CD14-positive monocyte (primary cell): ENCODE measurements around the gene BPIFB4. TPM values are rescaled to one million over a fixed set of nuclear protein-coding genes. Genes with fewer than 3 reads are reported as not detected.

ENCODE experiments used
- DNase-seq, 3 donors: peaks; one replicate each; pipeline ENCODE4 v3.0.0-alpha.2; 2011 to 2022
- H2AFZ ChIP-seq: 2 replicates; pipeline ENCODE4 v1.6.0; 2012; ENCODE audit warnings: mild to moderate bottlenecking, low read depth, low read length, inconsistent platforms; ENCODE audit not compliant: insufficient read depth, poor library complexity, severe bottlenecking
- H3K27ac ChIP-seq, 2 donors: 1 replicate in 1 of 2; 2 replicates in 1 of 2; pipeline ENCODE4 v1.5.1; 2012 to 2013; ENCODE audit warnings: low read length in 2 of 2, control low read depth in 1 of 2, inconsistent platforms in 1 of 2, low read depth in 1 of 2, mild to moderate bottlenecking in 1 of 2
- H3K27me3 ChIP-seq, 2 donors: one replicate each; pipeline versions ENCODE4 v1.6.0 to v1.6.1; 2011 to 2013; ENCODE audit warnings: low read length in 2 of 2; ENCODE audit not compliant: control insufficient read depth in 2 of 2, insufficient read depth in 2 of 2
- H3K36me3 ChIP-seq, 2 donors: replicated peaks in 1 of 2; 1 replicate in 1 of 2; 2 replicates in 1 of 2; pipeline versions ENCODE4 v1.5.1 to v1.6.1; 2012 to 2013; ENCODE audit warnings: low read length in 2 of 2, control low read depth in 1 of 2, inconsistent platforms in 1 of 2, mild to moderate bottlenecking in 1 of 2; ENCODE audit not compliant: insufficient read depth in 2 of 2, control insufficient read depth in 1 of 2
- H3K4me1 ChIP-seq, 2 donors: 1 replicate in 1 of 2; 2 replicates in 1 of 2; pipeline versions ENCODE4 v1.5.1 to v1.6.1; 2012 to 2013; ENCODE audit warnings: low read length in 2 of 2, control low read depth in 1 of 2, inconsistent platforms in 1 of 2, mild to moderate bottlenecking in 1 of 2, moderate library complexity in 1 of 2; ENCODE audit not compliant: insufficient read depth in 2 of 2, control insufficient read depth in 1 of 2
- H3K4me2 ChIP-seq: replicated peaks from 2 replicates; pipeline ENCODE3; 2012; ENCODE audit warnings: low read length, moderate library complexity, mild to moderate bottlenecking; ENCODE audit not compliant: poor library complexity, severe bottlenecking; ENCODE audit errors: extremely low read depth
- H3K4me3 ChIP-seq, 3 experiments: fragments of 200-600 bp in 1 of 3; sonication (generic) in 1 of 3; replicated peaks in 1 of 3; 1 replicate in 2 of 3; 2 replicates in 1 of 3; pipeline ENCODE4 v1.5.1; 2011 to 2013; ENCODE audit warnings: low read length in 3 of 3, mild to moderate bottlenecking in 3 of 3, control low read depth in 2 of 3, low read depth in 2 of 3, inconsistent platforms in 1 of 3, moderate library complexity in 1 of 3
- H3K79me2 ChIP-seq: 2 replicates; pipeline ENCODE4 v1.6.0; 2012; ENCODE audit warnings: mild to moderate bottlenecking, control low read depth, inconsistent platforms, low read length, moderate library complexity; ENCODE audit not compliant: insufficient read depth
- H3K9ac ChIP-seq: 2 replicates; pipeline ENCODE4 v1.6.0; 2017; ENCODE audit warnings: low read length, mild to moderate bottlenecking; ENCODE audit not compliant: insufficient read depth, poor library complexity, severe bottlenecking
- H3K9me3 ChIP-seq, 2 donors: replicated peaks in 1 of 2; 1 replicate in 1 of 2; 2 replicates in 1 of 2; pipeline versions ENCODE4 v1.5.1 to v1.6.1; 2012 to 2013; ENCODE audit warnings: low read length in 2 of 2, control low read depth in 1 of 2; ENCODE audit not compliant: control insufficient read depth in 1 of 2, insufficient read depth in 1 of 2
- H4K20me1 ChIP-seq: 2 replicates; pipeline ENCODE4 v1.6.0; 2012; ENCODE audit warnings: mild to moderate bottlenecking, low read length, control low read depth, moderate library complexity; ENCODE audit not compliant: insufficient read depth
- H3K27ac Mint-ChIP-seq, 7 donors: one replicate each; pipeline ENCODE4 v1.8.0; 2020; ENCODE audit warnings: mild to moderate bottlenecking in 7 of 7, mixed read lengths in 7 of 7, moderate library complexity in 6 of 7, inconsistent platforms in 2 of 7
- H3K27me3 Mint-ChIP-seq, 3 donors: one replicate each; pipeline ENCODE4 v1.8.0; 2021 to 2022; ENCODE audit warnings: low read depth in 3 of 3, mild to moderate bottlenecking in 3 of 3, mixed read lengths in 3 of 3, moderate library complexity in 3 of 3, inconsistent platforms in 1 of 3
- H3K36me3 Mint-ChIP-seq, 2 donors: one replicate each; pipeline ENCODE4 v1.8.0; 2020; ENCODE audit warnings: mixed read lengths in 2 of 2, inconsistent platforms in 1 of 2, mild to moderate bottlenecking in 1 of 2
- H3K4me1 Mint-ChIP-seq: one replicate; pipeline ENCODE4 v1.8.0; 2020; ENCODE audit warnings: mild to moderate bottlenecking, mixed read lengths
- H3K4me3 Mint-ChIP-seq, 2 donors: one replicate each; pipeline ENCODE4 v1.8.0; 2020; ENCODE audit warnings: mild to moderate bottlenecking in 2 of 2, mixed read lengths in 2 of 2, moderate library complexity in 1 of 2
- H3K9me3 Mint-ChIP-seq, 7 donors: one replicate each; pipeline ENCODE4 v1.8.0; 2020 to 2022; ENCODE audit warnings: mixed read lengths in 7 of 7, mild to moderate bottlenecking in 6 of 7, moderate library complexity in 6 of 7, inconsistent platforms in 2 of 7
- WGBS: methylation state at CpG from one replicate; pipeline ENCODE4 v1.1.5; 2013; ENCODE audit warnings: missing lambda C conversion rate; ENCODE audit not compliant: insufficient coverage; 5-methylcytosine and 5-hydroxymethylcytosine counted together
- intact Hi-C, 2 donors: fragments of 100-400 bp; cut with micrococcal nuclease; formaldehyde crosslinking; loops; one replicate each; pipeline versions ENCODE4 v1.15.0 to v1.15.1; 2023
- polyA plus RNA-seq, 3 donors: library from polyadenylated mRNA; depleted of rRNA in 1 of 3; unstranded in 2 of 3; stranded (reverse) in 1 of 3; fragments of 300-500 nt in 2 of 3; fragments of >200 nt in 1 of 3; fragmentation: Illumina TruSeq in 2 of 3; gene quantifications; 1 replicate in 2 of 3; 2 replicates in 1 of 3; pipeline ENCODE4 v1.2.3, GENCODE V29; 2012 to 2021
- TF ChIP-seq, protein P1 (sequence below): fragments of 200-600 bp; IDR thresholded peaks from one replicate; pipeline ENCODE4 v1.8.0; 2022; ENCODE audit warnings: antibody characterized with exemption, mild to moderate bottlenecking

Gene BPIFB4
- polyA plus RNA-seq, 3 donors: not detected

DNA sequence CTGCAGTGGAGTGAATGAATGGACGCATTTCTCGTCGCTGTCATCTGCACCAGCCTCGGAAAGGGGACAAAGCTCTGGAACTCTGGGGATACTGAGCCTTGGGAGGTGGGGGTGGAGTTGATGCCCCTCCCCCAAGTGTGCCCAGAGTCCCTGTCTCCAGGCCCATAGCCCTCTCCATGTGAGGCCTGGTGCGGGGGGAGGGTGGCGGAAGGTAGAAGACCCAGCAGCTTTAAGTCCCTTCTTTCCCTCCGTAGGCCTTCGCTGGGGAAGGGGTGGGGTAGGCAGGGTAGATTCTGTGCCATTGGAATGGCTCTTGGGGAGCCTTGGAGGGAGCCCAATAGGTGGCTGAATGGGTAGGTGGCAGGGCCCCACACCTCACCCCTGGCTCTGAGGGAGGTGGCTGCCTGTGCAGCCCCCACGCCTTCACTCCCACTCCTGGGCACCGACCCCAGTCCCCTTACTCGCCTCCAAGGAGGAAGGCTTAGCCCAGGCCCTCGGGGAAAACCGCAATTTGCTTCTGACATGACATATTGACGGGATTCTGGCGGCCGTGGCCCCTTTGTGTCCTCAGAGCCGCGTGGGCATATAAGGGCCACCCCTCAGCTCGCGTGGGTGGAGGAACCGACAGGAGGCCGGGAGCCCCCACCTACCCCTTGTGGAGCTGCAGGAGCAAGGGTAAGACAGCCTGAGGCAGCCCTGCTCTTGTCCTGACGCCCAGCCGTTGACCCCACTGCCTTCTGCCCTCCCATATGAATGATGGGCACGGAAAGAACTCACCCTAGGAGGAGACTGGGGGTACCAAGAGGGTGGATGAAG, 25.9 kb upstream of the BPIFB4 start, which contains the start of gene BPIFB3:
TSS of gene BPIFB3 (plus strand) at position 613 of the 816 bp plus-strand sequence. CDS start 1,533 bp downstream, outside the sequence.
- no peak within 1 kb of the TSS for H3K27ac ChIP-seq
- no peaks in the 10 kb centered on the region for H3K27me3 ChIP-seq
- H3K4me2 ChIP-seq: no peak within 1 kb of the TSS
- no peaks in the 10 kb centered on the region for H3K36me3 ChIP-seq
- Mint-ChIP-seq H3K27ac (no peak within 1 kb of the TSS), H3K27me3 (peaks cover 0 to 2% (median 1%) of the 10 kb centered on the region in 3 donors), H3K36me3 (no peaks in the 10 kb centered on the region), H3K4me1 (no peaks in the 10 kb centered on the region), H3K9me3 (peaks cover 0 to 2% (median 0%) of the 10 kb centered on the region in 7 donors), H3K4me3 (no peak within 1 kb of the TSS)
- H3K4me3 ChIP-seq: no peak within 1 kb of the TSS
- H2AFZ ChIP-seq: no peak within 1 kb of the TSS
- no peaks in the 10 kb centered on the region for H3K79me2 ChIP-seq
- H3K4me1 ChIP-seq: no peaks in the 10 kb centered on the region
- no peaks in the 10 kb centered on the region for H4K20me1 ChIP-seq
- intact Hi-C loops: no loop called here
- DNase-seq: no peak
- H3K9me3 ChIP-seq: no peaks in the 10 kb centered on the region
- 93% methylated on average over 15 of the region's 25 CpGs for WGBS
- H3K9ac ChIP-seq: no peak within 1 kb of the TSS
- TF ChIP-seq, protein P1, sequence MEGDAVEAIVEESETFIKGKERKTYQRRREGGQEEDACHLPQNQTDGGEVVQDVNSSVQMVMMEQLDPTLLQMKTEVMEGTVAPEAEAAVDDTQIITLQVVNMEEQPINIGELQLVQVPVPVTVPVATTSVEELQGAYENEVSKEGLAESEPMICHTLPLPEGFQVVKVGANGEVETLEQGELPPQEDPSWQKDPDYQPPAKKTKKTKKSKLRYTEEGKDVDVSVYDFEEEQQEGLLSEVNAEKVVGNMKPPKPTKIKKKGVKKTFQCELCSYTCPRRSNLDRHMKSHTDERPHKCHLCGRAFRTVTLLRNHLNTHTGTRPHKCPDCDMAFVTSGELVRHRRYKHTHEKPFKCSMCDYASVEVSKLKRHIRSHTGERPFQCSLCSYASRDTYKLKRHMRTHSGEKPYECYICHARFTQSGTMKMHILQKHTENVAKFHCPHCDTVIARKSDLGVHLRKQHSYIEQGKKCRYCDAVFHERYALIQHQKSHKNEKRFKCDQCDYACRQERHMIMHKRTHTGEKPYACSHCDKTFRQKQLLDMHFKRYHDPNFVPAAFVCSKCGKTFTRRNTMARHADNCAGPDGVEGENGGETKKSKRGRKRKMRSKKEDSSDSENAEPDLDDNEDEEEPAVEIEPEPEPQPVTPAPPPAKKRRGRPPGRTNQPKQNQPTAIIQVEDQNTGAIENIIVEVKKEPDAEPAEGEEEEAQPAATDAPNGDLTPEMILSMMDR: no peak

DNA sequence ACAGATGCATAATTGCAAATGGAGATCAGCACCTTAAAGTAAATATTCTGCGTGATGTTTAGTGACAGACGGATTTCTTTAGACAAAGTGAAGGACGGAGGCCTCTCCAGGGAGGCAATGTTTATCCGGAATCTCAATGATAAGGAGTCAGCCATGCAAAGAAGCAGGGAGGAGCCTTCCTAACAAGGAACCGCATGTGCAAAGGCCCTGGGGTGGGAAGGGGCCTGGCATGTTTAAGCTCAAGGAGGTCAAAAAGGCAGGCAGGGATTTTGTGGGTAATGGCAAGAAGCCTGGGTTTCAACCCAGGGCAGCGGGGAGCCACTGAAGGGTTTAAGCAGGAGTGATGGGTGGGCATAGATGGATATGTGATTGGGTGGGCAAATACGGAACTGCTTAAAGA, 25.1 kb upstream of the BPIFB4 start:
- H3K9ac ChIP-seq: no peak overlapping the region
- H3K4me1 ChIP-seq: no peaks in the 10 kb centered on the region
- intact Hi-C loops: no loop called here
- H3K27ac Mint-ChIP-seq: no peak overlapping the region
- no peaks in the 10 kb centered on the region for H3K4me1 Mint-ChIP-seq
- DNase-seq: no peak
- peaks cover 1 to 4% (median 3%) of the 10 kb centered on the region in 3 donors for H3K27me3 Mint-ChIP-seq
- H3K27me3 ChIP-seq: no peaks in the 10 kb centered on the region
- H3K4me3 ChIP-seq: no peak overlapping the region
- H3K4me2 ChIP-seq: no peak overlapping the region
- TF ChIP-seq, protein P1: no peak
- WGBS: 83% methylated on average over 3 of the region's 7 CpGs
- no peaks in the 10 kb centered on the region for H4K20me1 ChIP-seq
- H2AFZ ChIP-seq: no peak overlapping the region
- H3K27ac ChIP-seq: no peak overlapping the region
- no peaks in the 10 kb centered on the region for H3K36me3 ChIP-seq
- no peaks in the 10 kb centered on the region for H3K79me2 ChIP-seq
- no peaks in the 10 kb centered on the region for H3K36me3 Mint-ChIP-seq
- peaks cover 0 to 2% (median 0%) of the 10 kb centered on the region in 7 donors for H3K9me3 Mint-ChIP-seq
- no peak overlapping the region for H3K4me3 Mint-ChIP-seq
- no peaks in the 10 kb centered on the region for H3K9me3 ChIP-seq
